Tibial artery (tissue), 4 donors: ENCODE measurements around the gene MED26.

Source experiments
- DNase-seq, 2 donors: peaks; one replicate each; pipeline ENCODE4 v3.0.0-alpha.2; 2019
- H3K27ac ChIP-seq, 2 donors: fragments of 200-600 bp; sonication (generic) in 1 of 2; 1 replicate in 1 of 2; 2 replicates in 1 of 2; pipeline ENCODE4 v1.5.1; 2018 to 2019; ENCODE audit warnings: mild to moderate bottlenecking in 1 of 2
- H3K27me3 ChIP-seq, 2 donors: fragments of 200-600 bp; sonication (generic) in 1 of 2; one replicate each; pipeline versions ENCODE4 v1.5.1 to v1.6.0; 2016 to 2019
- H3K36me3 ChIP-seq, 3 donors: fragments of 200-600 bp; sonication (generic) in 2 of 3; one replicate each; pipeline ENCODE4 v1.5.1; 2016 to 2019; ENCODE audit warnings: mild to moderate bottlenecking in 2 of 3
- H3K4me1 ChIP-seq, 4 donors: fragments of 200-600 bp; sonication (generic) in 2 of 4; 1 replicate in 3 of 4; 2 replicates in 1 of 4; pipeline ENCODE4 v1.5.1; 2016 to 2019
- H3K4me3 ChIP-seq, 2 donors: fragments of 200-600 bp; sonication (generic) in 1 of 2; 1 replicate in 1 of 2; 2 replicates in 1 of 2; pipeline ENCODE4 v1.5.1; 2018 to 2019; ENCODE audit warnings: mild to moderate bottlenecking in 2 of 2
- H3K9me3 ChIP-seq, 3 donors: fragments of 200-600 bp; sonication (generic) in 1 of 3; one replicate each; pipeline ENCODE4 v1.5.1; 2016 to 2019
- intact Hi-C: fragments of 100-400 bp; cut with DNase I; formaldehyde crosslinking; loops from one replicate; pipeline ENCODE4 v1.15.0; 2023; ENCODE audit warnings: low total_unique reads
- TF ChIP-seq, protein P1 (sequence below), 2 experiments: fragments of 200-600 bp in 1 of 2; fragments of 450-650 bp in 1 of 2; IDR thresholded peaks; one replicate each; pipeline ENCODE4 v1.5.1; 2017 to 2019; ENCODE audit warnings: antibody characterized with exemption in 2 of 2, mild to moderate bottlenecking in 1 of 2, moderate library complexity in 1 of 2

The MED26 gene

DNA sequence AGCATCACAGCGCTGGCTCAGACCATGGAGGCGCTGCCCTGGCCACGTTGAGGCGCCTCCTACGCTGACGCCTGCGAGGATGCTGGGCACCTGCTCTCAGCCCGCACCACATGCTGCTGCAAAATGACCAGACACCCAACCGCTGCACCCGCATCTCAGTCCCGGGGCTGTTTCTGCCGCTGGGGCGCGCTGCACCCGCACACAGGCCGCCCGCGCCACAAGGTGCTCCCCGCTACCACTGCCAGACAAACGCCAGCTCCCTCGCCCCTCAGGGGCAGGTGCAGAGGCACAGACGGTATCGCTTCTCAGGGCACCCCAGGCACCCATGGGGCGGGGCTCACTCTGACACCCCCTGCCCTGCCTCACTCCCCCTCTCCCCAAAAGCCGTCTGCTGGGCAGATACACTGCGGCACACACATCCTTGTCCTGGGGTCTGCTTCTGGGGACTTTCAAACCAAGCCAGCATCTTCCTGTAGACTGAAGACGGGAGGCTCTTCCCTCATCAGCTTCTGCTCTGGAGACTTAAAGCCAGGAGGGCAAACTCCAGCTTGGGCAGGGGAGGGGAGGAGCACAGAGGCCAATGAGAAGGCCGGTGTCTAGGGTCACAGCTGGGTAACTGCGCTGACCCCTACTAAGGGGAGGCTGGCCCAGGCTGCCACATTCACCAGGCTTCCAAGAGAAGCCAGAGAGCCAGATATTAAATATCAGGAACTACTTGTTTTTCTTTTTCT is 102.1 kb downstream of the MED26 start:
- intact Hi-C loops: no loop called here

DNA sequence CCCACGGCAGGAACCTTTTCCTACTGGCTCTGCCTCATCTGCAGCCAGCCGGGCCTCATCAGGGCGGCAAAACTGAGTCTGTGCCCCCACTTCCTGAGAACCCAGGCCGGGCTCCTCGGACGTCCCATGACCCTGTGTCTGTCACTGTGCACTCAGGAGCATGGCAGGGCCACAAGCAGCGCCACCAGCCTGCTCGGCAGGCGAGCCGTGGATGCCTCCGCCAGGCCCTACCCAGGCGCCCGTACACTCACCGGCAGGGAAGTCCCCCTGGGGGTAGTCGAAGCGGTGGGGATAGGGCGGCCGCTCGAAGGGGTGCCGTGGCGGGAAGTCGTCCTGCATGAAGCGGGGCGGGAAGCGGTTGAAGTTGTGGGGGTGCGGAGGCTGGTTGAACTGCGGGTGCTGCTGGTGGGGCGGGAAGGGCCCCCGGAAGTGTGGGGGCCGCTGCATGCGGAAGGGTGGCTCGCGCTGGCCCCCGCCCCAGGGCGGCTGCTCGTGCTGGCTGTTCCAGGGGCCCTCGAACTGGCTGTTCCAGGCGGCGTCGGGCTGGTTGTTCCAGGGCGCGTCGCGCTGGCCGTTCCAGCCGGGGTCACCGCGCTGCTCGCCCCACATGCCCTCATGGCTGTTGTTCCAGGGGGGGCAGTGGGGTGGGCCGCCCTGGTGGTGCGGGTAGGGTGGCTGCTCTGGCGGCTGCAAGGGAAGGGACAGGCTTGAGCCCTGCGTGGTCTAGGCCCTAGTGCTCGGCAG is 102.8 kb downstream of the MED26 start:
- peaks cover 97 to 100% (median 97%) of the 10 kb centered on the region in 3 donors for H3K36me3 ChIP-seq
- no peaks in the 10 kb centered on the region for H3K27me3 ChIP-seq
- no peaks in the 10 kb centered on the region for H3K9me3 ChIP-seq
- intact Hi-C loops: no loop called here
- H3K4me1 ChIP-seq: no peaks in the 10 kb centered on the region
- H3K4me3 ChIP-seq: no peak overlapping the region
- TF ChIP-seq, protein P1, sequence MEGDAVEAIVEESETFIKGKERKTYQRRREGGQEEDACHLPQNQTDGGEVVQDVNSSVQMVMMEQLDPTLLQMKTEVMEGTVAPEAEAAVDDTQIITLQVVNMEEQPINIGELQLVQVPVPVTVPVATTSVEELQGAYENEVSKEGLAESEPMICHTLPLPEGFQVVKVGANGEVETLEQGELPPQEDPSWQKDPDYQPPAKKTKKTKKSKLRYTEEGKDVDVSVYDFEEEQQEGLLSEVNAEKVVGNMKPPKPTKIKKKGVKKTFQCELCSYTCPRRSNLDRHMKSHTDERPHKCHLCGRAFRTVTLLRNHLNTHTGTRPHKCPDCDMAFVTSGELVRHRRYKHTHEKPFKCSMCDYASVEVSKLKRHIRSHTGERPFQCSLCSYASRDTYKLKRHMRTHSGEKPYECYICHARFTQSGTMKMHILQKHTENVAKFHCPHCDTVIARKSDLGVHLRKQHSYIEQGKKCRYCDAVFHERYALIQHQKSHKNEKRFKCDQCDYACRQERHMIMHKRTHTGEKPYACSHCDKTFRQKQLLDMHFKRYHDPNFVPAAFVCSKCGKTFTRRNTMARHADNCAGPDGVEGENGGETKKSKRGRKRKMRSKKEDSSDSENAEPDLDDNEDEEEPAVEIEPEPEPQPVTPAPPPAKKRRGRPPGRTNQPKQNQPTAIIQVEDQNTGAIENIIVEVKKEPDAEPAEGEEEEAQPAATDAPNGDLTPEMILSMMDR (IDR thresholded peaks at IDR 0.05): no peak
- DNase-seq: no peak
- H3K27ac ChIP-seq: no peak overlapping the region

More for the DNA sequence above, 102.1 kb downstream of the MED26 start:
- Histone ChIP-seq H3K36me3 (peaks cover 97 to 100% (median 97%) of the 10 kb centered on the region in 3 donors), H3K27ac (no peak overlapping the region), H3K4me1 (no peaks in the 10 kb centered on the region), H3K27me3 (no peaks in the 10 kb centered on the region), H3K9me3 (no peaks in the 10 kb centered on the region), H3K4me3 (no peak overlapping the region)
- TF ChIP-seq, protein P1 (IDR thresholded peaks at IDR 0.05): no peak
- no peak for DNase-seq
